HG03280 (cell line): ENCODE results near the gene SDS.

Source experiments
- ATAC-seq: cut with Tn5 transposase; IDR thresholded peaks from one replicate; pipeline ENCODE4 v1.9.1; 2021; ENCODE audit warnings: mild to moderate bottlenecking, moderate library complexity; ENCODE audit not compliant: unreplicated experiment

SDS gene

GRCh38 chr12:113400362-113400761, 3.3 kb downstream of the SDS start:
- ATAC-seq: no peak

- ATAC-seq: no peak
Observed at GRCh38 chr12:113399490-113399889, 4.2 kb downstream of the SDS start.

- no peak for ATAC-seq
Observed at GRCh38 chr12:113398346-113399290, 5.1 kb downstream of the SDS start.

- ATAC-seq: no peak
Observed at GRCh38 chr12:113397497-113398197, 6.0 kb downstream of the SDS start.

DNA sequence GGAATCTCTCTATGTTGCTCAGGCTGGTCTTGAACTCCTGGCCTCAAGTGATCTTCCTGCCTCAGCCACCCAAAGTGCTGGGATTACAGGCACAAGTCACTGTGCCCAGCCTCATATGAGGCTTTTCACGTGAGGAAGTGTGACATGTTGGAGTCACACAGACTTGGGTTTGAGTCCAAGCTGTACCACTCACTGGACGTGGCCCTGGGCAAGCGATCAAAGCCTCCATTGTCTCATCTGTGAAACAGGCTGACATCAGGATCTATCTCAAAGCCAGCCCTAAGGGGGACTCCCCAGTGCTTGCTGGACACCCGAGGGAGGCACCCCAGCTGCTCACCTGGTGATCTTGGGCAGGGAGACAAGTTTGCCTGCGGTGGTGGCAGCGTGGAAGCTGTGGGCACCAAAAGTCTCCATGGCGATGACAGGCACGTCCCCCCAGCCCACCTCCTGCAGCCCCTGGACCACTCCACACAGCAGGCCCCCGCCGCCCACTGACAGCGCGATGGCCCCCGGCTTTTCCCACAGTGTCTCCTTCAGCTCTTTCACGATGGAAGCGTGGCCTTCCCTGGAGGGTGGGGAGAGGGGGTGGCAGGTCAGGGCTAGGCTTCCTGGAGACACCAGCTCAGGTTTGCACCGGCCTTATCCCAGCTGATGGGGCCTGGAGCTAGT, 6.7 kb downstream of the SDS start:
- no peak for ATAC-seq

DNA sequence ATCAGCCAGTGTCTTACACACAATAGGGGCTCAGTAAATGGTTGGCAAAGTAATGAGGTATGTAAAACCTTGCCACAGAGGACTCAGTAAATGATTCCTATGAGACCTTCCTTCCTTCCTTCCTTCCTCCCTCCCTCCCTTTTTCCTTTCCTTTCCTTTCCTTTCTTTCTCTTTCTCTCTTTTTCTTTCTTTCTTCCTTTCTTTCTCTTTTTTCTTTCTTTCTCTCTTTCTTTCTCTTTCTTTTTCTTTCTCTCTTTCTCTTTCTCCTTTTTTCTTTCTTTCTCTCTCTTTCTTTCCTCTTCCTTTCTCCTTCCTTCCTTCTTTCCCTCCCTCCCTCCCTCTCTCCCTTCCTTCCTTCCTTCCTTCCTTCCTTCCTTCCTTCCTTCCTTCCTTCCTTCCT, 7.5 kb downstream of the SDS start:
- ATAC-seq: no peak

DNA sequence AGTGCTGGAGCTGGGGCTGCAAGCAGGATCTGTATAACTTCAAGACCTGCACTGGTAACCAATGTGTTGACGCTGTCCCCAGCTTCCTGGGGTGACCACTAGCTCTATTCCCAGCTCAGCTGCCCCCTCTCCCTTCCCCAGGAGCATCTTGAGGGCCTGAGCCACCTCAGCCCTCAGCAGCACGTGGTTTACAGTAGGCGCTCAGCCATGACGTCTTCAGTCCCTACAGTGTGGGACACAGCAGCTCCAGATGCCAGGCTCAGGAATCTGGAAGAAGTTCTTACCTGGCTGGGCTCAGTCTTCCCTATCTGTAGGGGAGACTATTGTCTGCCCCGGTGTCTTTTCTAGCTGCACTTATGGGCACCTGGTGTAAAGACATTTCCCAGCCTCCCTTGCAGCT, 8.6 kb downstream of the SDS start:
- ATAC-seq: no peak

DNA sequence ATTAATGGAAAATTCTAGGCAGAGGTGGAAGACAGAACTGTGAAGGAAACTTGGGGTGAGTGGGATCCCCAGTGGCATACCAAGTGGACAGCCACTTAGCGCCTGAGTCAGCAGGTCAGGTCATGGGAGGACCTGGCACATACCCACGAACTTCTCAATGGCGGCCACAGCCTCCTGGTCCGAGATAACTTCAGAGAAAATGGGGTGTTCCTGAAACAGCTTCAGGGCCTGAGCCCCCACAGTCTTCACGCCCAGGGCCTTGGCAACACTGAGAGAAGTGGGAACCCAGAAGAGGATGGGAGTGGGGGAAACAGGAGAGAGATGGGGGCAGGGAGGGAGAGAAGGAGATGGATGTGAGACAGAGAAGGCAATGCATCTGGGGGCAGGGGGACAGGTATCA, 9.9 kb downstream of the SDS start:
- ATAC-seq: no peak

GRCh38 chr12:113392988-113393579, 10.6 kb downstream of the SDS start:
- ATAC-seq: no peak

DNA sequence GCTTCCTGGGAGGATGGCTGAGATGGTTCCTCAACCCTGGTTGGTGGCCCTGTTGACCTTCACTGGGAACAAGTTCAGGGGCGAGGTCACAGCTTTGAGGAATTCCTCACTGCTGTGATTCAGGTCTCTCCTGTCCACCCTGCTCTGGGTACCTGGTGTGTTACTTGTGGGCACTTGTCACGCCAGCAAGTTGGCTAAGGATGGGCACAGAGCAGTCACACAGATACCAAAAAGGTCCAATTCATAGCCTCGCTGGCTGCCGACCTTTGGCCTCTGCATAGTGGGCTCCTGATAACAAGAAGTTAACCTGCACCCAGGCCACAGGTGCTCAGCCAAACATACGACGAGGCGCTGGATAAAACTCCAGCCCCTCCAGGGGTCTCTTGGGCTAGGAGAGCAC, 11.2 kb downstream of the SDS start:
- no peak for ATAC-seq

- no peak for ATAC-seq
Observed at GRCh38 chr12:113391650-113392337, 11.9 kb downstream of the SDS start.

DNA sequence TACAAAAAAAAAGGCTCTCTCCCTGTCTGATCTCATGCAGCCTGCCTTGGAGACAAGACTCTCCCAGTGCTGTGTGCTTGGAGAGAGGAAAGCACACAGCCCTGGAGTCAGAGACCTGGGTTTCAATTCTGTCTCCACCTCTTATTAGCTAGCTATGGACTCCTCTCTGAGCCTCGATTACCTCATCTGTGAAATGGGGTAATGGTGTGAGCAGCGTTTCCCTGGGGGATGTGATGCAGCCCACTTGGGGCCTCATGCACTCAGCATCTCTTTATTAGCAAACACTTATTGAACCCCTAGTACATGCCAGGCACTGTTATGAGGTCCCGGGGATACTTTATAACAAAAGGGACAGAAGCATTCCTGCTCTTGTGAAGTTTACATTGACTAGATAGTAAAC, 12.5 kb downstream of the SDS start:
- ATAC-seq: no peak

- no peak for ATAC-seq
Observed at GRCh38 chr12:113390064-113391043, 13.3 kb downstream of the SDS start.

- ATAC-seq: no peak
Observed at GRCh38 chr12:113388351-113388750, 15.3 kb downstream of the SDS start.

GRCh38 chr12:113387631-113388030, 16.1 kb downstream of the SDS start:
- no peak for ATAC-seq

DNA sequence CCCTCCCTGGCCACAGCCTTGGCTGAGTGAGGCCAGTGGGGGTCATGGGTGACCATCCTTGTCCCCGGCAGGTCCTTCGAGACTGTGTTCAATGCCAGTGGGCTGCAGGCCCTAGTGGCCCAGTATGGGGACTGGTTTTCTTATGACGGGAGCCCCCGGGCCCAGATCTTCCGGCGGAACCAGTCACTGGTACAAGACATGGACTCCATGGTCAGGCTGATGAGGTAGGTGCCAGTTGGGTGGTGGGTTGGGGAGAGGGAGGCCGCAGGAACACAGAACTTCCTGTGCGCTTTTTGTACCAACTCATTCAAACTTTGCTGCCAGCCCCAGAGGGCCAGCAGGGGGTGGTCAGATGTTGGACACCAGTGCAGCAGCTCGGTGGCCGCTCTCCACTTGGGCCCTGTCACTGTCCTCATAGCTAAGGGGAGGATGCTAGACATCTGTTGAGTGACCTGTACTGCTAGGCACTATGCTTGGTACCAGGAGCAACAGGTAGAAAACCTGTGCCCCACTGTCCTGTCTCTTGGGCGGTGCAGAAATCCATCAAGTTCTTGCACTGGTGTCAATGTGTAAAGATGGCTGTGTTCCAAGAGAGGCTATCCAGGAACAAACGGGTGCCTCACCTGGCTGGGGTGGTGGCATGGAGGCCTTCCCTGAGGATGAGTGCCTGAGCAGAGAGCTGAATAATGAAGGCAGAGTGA, 16.7 kb downstream of the SDS start:
- ATAC-seq: no peak

GRCh38 chr12:113385282-113385882, 18.3 kb downstream of the SDS start:
- no peak for ATAC-seq

DNA sequence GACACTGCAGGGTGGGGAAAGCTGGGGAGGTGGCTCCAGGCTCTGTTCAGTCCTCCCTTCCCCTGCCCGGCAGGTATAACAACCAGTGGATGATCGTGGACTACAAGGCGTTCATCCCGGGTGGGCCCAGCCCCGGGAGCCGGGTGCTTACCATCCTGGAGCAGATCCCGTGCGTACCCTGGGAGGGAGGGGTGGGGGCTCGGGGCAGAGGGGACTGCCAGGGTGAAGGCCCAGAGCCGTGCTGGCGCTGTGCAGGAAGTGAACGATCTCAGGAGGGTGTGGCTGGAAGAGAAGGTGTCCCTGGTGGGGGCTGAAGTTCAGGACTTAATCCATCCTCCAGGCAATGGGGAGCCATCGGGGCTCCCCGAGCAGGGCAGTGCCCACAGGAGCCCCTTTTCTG, 18.9 kb downstream of the SDS start:
- no peak for ATAC-seq
